Stimulated activated CD8-positive, alpha-beta memory T cell treated with anti-CD3 and anti-CD28 coated beads, Interleukin-15, amount 100 ng/mL, for 24 hours (primary cell): ENCODE data around the gene TVP23A.
"Not testable (repeated sequence)": the region's sequence is repeated elsewhere in the genome, so short reads cannot be mapped to it uniquely, and the experiment has no call there.

Experiments used
- DNase-seq: peaks from one replicate; pipeline ENCODE4 v3.0.0-alpha.2; 2020; ENCODE audit warnings: low read depth

TVP23A gene

GRCh38 chr16:10791048-10791447 lies 27.5 kb downstream of the TVP23A start:
- no peak for DNase-seq

DNA sequence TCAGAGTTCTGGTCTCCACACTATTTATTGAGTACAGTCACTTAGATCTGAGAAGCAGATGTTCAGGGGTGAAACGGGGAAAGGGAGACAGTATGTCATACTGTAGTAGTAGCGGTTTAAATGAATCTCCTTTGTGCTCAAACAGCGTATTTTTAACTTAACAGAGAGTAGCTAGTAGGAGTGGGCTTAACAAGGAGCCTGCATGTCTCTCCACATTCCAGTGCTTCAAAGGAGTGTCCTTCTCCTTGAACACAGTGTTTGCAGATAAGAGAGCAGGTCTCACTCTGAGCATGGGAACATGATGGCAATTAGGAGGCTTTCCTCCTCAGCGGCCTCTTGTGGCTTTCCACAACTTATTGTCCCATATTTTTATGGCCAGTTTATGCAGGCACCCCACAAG lies 30.0 kb downstream of the TVP23A start:
- DNase-seq: not testable (repeated sequence)

DNA sequence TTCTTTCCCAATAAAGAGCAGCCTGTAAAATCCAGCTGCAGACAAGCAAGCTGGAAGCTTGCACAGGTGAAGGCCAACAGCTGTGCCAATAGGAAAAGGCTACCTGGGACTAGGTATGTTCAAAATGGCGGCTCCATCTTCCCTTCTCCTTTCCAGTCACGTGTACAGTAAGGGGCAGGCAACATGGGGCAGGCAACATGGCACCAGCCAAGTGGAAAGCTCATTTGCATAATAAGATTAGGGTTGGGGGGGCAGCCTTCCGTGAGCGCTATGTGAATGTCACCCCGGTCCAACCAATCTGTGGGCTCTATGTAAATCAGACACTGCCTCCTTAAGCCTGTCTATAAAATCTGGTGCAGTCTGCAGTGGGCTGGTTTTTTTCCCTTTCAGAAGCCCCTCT lies 31.3 kb downstream of the TVP23A start:
- no peak for DNase-seq

DNA sequence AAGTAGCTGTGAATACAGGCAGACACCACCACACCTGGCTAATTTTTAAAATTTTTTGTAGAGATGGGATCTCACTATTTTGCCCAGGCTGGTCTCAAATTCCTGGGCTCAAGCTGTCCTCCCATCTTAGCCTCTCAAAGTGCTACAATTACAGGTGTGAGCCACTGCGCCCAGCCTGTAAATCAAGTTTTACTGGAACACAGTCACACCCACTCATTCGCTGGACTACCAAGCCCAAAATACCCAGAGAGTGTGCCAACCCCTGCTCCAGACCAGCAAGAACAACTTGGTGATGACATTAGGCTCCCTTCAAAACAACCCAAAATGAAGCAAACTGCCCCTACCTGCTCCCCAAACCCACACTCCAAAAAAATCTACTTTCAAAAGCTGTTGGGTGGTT lies 36.0 kb downstream of the TVP23A start:
- no peak for DNase-seq

GRCh38 chr16:10780628-10781027 lies 38.0 kb downstream of the TVP23A start:
- DNase-seq: no peak

- not testable (repeated sequence) for DNase-seq
These were observed 38.7 kb downstream of the TVP23A start for GRCh38 chr16:10779908-10780307.

GRCh38 chr16:10777356-10777755 lies 41.2 kb downstream of the TVP23A start:
- DNase-seq: no peak

- not testable (repeated sequence) for DNase-seq
These were observed 41.7 kb downstream of the TVP23A start for GRCh38 chr16:10776923-10777322.

DNA sequence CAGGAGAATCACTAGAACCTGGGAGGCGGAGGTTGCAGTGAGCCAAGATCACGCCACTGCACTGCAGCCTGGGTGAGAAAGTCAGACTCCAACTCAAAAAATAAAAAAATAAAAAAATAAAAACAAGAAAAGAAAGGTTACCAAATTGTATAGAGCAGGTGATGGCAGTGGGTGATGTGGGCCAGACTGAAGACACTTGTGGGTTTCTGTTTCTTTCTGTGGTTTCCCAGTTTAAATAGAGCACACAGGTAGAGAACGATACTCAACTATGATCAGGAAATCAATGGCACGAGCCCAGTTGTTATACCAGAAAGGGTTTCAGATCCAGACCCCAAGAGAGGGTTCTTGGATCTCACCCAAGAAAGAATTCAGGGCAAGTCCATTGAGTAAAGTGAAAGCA lies 42.3 kb downstream of the TVP23A start:
- no peak for DNase-seq

DNA sequence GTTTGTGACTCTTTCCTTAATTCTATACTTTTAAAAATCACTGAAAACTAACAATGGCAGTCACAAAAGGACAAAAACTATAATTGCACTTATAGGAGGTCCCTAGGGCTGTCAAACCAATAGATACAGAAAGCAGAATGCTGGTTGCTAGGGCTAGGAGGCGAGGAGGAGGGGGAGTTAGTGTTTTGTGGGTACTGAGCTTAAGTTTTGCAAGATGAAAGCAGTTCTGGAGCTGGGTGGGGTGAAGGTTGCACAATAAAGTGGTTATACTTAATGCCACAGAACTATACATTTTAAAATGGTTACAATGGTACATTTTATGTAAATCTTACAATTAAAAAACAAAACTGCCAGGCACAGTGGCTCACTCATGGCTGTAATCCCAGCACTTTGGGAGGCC lies 47.7 kb downstream of the TVP23A start:
- DNase-seq: no peak

- no peak for DNase-seq
These were observed 49.2 kb downstream of the TVP23A start for GRCh38 chr16:10769381-10769780.

DNA sequence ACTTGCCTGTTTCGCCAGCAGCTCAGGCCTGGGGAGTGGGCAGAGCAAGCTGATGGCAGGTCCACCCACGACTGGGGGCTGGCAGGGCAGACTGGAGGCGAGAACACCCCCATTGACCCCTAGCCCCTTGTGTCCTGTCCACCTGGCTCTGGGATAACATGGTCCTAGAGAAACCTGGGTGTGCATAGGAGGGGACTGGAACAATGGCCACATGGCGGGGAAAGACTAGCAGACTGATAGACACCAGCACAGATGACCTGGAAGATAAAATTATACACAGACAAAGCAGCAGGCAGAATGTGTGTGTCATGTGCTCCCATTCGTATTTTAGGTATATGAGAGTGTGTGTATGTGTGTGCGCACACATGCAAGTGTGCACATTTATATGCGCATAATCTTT lies 51.5 kb downstream of the TVP23A start:
- no peak for DNase-seq

DNA sequence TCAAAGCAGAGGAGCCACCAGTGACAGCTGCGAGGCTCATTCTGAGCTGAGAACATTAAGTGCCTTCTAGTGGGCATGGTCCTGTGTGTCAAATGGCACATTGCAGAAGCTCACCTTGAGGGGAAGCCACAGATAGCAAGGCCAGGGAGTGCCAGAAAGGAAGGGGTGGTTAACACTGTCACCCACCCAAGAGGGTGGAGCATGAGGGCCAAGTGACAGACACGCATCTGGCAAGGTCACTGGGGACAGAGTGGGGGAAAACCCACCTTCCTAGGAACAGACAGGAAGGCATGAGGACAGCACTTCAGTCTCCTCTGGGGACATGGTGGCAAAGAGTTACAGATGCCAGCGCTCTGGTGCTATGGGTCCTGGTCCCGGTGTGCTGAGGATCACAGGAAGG lies 52.8 kb downstream of the TVP23A start:
- no peak for DNase-seq

- no peak for DNase-seq
These were observed 55.1 kb downstream of the TVP23A start for GRCh38 chr16:10763456-10763855.

DNA sequence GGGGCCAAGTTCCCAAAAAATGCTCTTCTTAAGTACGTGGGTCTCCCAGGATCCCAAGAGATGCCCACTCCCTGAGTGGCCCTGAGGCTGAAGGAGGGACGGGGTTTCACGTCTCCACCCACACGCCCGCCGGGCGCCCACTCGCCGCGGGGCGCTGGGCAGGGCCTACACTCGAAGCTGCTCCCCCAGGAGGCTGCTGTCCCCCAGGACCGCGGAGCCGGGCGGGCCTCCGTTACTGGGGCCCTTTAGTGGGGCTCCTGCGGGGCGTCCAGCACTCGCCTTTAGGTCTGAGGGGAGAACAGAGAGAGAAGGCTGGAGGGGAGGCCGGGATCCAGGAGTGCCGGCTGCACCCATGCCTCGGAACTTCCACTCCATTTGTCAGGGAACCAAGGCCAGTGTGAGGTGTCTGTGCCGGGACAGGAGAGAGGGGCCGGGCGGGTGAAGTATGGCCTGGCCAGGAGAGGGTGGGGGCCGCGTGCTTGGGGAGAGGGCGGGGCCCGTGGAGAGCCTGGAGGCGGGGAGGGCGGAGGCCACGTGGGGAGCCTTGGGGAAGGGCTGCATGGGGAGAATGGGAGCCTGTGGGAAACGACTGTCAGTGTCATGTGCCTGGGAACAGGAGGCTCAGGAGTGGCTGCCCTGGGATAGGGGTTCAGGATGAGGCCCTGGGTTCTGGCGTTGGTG lies 56.1 kb downstream of the TVP23A start:
- DNase-seq: no peak

- no peak for DNase-seq
These were observed 57.2 kb downstream of the TVP23A start for GRCh38 chr16:10761373-10761772.

- DNase-seq: no peak
These were observed 57.7 kb downstream of the TVP23A start for GRCh38 chr16:10760858-10761257.

GRCh38 chr16:10756574-10756973 lies 62.0 kb downstream of the TVP23A start:
- no peak for DNase-seq

DNA sequence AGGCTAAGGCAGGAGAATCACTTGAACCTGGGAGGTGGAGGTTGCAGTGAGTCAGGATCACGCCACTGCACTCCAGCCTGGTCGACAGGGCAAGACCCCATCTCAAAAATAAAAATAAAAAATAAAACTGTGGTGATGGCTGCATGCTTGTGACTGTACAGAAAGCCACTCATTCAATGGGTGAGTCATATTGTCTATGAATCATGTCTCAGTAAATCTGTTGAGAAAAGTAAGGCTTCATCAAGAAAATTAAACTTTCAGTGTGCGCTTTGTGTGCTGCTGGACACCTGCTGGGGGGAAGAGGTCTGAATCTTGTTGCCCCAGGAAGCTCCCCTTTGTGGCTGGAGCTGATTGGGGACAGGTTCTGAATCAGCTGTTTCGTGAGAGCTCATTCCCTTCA lies 63.7 kb downstream of the TVP23A start:
- DNase-seq: no peak

DNA sequence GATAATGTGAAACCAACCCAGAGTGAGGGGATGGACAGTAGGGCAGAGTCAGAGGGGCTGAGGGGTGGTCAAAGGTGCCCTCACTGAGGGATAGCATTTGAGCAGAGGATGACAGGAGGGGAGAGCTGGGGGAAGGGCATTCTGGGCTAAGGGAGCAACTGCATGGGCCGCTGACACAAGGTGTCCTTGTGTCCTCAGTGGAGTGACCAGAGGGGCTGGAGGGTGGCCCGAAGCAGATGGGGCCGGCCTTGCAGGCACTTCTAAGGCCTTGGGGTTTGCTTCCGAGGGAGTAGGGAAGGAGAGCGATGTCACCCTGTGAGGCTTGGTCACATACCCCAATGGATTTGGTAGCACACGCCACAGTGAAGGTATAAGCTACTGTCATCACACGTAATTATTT lies 64.9 kb downstream of the TVP23A start:
- no peak for DNase-seq

GRCh38 chr16:10752843-10753523 lies 65.6 kb downstream of the TVP23A start:
- no peak for DNase-seq

- DNase-seq: no peak
These were observed 67.3 kb downstream of the TVP23A start for GRCh38 chr16:10751291-10751697.

DNA sequence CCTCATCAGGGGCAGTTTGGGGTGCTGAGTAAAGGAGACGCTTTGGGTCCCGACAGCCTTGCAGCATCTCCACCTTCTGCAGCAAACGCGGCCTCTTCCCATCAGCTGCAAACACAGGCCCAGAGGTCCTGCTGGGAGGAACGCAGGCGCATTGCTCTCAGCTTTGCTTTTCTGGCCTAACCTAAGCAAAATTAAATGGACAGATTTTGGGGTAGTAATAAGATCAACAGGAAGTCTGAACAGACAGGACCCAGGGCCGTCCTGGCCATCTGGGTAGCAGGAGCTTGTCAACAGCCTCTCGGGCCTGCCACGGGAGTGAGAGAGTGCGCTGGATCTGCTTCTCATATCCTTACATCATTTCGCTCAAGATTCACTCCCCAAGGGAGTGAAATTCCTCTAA lies 67.8 kb downstream of the TVP23A start:
- DNase-seq: no peak

GRCh38 chr16:10745841-10746240 lies 72.8 kb downstream of the TVP23A start:
- DNase-seq: no peak
